ENCODE results near the gene ALPK3. TPM values are rescaled to one million over a fixed set of nuclear protein-coding genes. Genes with fewer than 3 reads are reported as not detected.
A peak's percentile ranks its signal among the peaks of the same experiment; 100 is the strongest.

The ALPK3 gene
- total RNA-seq, 6 donors from 2014 or later, result 7.9 to 36.4 (median 13.0) TPM

DNA sequence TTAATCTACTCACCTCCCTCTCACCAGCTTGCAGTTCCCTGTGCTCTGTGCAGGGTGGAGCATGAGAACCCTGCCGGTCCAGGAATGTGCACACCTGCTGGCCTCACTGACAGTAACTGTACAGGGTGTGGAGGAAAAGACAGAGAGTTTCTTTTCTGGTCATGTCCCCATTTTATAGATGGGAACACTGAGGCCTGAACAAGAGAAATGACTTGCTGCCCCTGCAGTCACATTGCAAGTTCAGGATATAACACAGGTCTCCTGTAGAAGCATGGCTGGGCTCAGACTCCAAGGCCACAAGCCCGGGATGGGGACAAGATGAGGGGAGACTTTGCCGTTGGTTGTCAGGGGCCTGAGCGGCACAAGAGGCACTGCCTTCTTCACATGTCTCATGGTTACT, 90.6 kb downstream of the ALPK3 start:
- Histone ChIP-seq H3K4me1 (peaks cover 5 to 12% (median 8%) of the 10 kb centered on the region in 4 donors), H3K4me3 (no peak overlapping the region), H3K27ac (no peak overlapping the region), H3K27me3 (no peaks in the 10 kb centered on the region), H3K9me3 (no peaks in the 10 kb centered on the region), H3K36me3 (no peaks in the 10 kb centered on the region)
- WGBS, 2 donors, result 89 to 93% methylated on average over 4 of the region's 4 CpGs
- DNase-seq (no peak), ATAC-seq (ENCODE audit: low FRiP score in 2 of 2) (no peak)
- TF ChIP-seq POLR2AphosphoS5 (IDR thresholded peaks at IDR 0.05), result no peak
- TF ChIP-seq POLR2A (IDR thresholded peaks at IDR 0.05), result no peak
- TF ChIP-seq, protein P1, sequence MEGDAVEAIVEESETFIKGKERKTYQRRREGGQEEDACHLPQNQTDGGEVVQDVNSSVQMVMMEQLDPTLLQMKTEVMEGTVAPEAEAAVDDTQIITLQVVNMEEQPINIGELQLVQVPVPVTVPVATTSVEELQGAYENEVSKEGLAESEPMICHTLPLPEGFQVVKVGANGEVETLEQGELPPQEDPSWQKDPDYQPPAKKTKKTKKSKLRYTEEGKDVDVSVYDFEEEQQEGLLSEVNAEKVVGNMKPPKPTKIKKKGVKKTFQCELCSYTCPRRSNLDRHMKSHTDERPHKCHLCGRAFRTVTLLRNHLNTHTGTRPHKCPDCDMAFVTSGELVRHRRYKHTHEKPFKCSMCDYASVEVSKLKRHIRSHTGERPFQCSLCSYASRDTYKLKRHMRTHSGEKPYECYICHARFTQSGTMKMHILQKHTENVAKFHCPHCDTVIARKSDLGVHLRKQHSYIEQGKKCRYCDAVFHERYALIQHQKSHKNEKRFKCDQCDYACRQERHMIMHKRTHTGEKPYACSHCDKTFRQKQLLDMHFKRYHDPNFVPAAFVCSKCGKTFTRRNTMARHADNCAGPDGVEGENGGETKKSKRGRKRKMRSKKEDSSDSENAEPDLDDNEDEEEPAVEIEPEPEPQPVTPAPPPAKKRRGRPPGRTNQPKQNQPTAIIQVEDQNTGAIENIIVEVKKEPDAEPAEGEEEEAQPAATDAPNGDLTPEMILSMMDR (IDR thresholded peaks at IDR 0.05), result no peak
- no peak for TF ChIP-seq EP300 (IDR thresholded peaks at IDR 0.05)

DNA sequence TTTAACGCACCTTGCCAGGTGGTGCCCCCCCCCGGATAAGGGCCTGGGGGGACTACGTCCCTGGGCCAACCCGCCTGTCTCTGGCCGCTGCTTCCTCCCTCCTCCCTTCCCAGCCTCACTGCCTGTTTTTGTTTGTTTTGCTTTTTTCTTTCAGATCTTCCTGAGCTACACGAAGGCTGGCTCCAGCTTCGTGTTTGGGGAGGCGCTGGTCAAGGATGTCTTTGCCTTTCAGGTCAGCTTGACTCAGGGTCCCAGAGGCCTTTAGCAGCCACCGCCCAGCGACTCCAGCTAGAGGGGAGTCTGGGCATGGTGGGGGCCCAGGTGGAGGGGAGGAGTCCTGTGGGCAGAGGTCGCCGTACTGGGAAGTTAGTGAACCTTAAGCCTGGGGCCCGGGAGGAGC, 91.4 kb downstream of the ALPK3 start:
- H3K27me3 ChIP-seq, result no peaks in the 10 kb centered on the region
- no peaks in the 10 kb centered on the region for H3K36me3 ChIP-seq
- no peaks in the 10 kb centered on the region for H3K9me3 ChIP-seq
- ATAC-seq (ENCODE audit: low FRiP score in 2 of 2) (no peak), DNase-seq (no peak)
- peaks cover 5 to 13% (median 9%) of the 10 kb centered on the region in 4 donors for H3K4me1 ChIP-seq
- TF ChIP-seq POLR2AphosphoS5 (IDR thresholded peaks at IDR 0.05) (no peak), EP300 (IDR thresholded peaks at IDR 0.05) (no peak), POLR2A (IDR thresholded peaks at IDR 0.05) (no peak)
- TF ChIP-seq, protein P1 (IDR thresholded peaks at IDR 0.05), result no peak
- H3K27ac ChIP-seq, result no peak overlapping the region
- no peak overlapping the region for H3K4me3 ChIP-seq
- WGBS, 2 donors, result 71 to 74% methylated on average over 13 of the region's 13 CpGs

DNA sequence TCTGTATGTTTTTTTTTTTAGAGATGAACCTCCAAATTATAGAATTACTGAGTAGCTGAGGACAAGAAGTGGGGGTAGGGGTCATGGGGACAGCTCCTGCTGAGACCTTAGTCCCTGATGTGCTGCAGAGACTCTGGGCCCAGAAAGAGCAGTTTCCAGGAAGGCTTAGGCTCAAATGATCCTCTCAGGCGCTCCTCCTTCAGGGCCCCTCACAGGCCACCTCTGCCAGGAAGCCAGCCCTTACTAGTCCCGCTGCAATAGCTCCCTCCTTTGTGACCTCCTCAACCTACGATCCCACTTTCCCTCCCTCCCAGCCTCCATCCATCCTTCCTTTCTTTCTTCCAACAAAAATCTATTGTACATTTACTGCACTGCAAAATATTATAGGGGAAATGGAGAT, 91.9 kb downstream of the ALPK3 start:
- no peak for ATAC-seq (ENCODE audit: low FRiP score in 2 of 2)
- no peak overlapping the region for H3K27ac ChIP-seq

DNA sequence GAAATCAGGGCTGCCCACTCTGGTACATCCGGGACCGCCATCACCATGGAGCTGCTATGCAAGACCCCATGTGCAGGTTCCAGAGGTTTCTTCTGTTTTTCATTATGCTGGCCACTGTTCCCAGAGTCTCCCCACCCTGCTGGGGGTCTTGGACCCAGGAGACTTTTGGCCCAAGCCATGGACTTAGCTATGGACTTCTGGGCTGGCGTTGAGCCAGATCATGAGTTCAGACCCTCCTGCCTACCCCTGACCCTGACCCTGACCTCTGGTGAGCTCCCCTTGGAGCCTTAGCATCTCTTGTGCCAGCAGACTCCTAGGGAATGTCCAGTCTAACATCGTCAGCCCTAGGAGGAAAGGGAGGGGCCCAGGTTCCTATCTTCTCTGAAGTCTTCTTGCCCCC, 92.6 kb downstream of the ALPK3 start:
- WGBS, 2 donors, result 83 to 91% methylated on average over 2 to 4 of the region's 4 CpGs
- no peaks in the 10 kb centered on the region for H3K9me3 ChIP-seq
- H3K27me3 ChIP-seq, result no peaks in the 10 kb centered on the region
- H3K36me3 ChIP-seq, result no peaks in the 10 kb centered on the region
- H3K4me3 ChIP-seq, result no peak overlapping the region
- TF ChIP-seq, protein P1 (IDR thresholded peaks at IDR 0.05), result no peak
- no peak for ATAC-seq (ENCODE audit: low FRiP score in 2 of 2)
- peaks cover 5 to 13% (median 12%) of the 10 kb centered on the region in 4 donors for H3K4me1 ChIP-seq
- H3K27ac ChIP-seq, result no peak overlapping the region
- no peak for DNase-seq

More for the DNA sequence above, 91.9 kb downstream of the ALPK3 start:
- H3K9me3 ChIP-seq, result no peaks in the 10 kb centered on the region
- DNase-seq, result no peak
- H3K27me3 ChIP-seq, result no peaks in the 10 kb centered on the region
- H3K4me3 ChIP-seq, result no peak overlapping the region
- peaks cover 5 to 13% (median 9%) of the 10 kb centered on the region in 4 donors for H3K4me1 ChIP-seq
- 94 to 97% methylated on average over 3 of the region's 3 CpGs for WGBS, 2 donors
- no peaks in the 10 kb centered on the region for H3K36me3 ChIP-seq
- TF ChIP-seq EP300 (IDR thresholded peaks at IDR 0.05) (no peak), POLR2AphosphoS5 (IDR thresholded peaks at IDR 0.05) (no peak), POLR2A (IDR thresholded peaks at IDR 0.05) (no peak)
- TF ChIP-seq, protein P1 (IDR thresholded peaks at IDR 0.05), result no peak

DNA sequence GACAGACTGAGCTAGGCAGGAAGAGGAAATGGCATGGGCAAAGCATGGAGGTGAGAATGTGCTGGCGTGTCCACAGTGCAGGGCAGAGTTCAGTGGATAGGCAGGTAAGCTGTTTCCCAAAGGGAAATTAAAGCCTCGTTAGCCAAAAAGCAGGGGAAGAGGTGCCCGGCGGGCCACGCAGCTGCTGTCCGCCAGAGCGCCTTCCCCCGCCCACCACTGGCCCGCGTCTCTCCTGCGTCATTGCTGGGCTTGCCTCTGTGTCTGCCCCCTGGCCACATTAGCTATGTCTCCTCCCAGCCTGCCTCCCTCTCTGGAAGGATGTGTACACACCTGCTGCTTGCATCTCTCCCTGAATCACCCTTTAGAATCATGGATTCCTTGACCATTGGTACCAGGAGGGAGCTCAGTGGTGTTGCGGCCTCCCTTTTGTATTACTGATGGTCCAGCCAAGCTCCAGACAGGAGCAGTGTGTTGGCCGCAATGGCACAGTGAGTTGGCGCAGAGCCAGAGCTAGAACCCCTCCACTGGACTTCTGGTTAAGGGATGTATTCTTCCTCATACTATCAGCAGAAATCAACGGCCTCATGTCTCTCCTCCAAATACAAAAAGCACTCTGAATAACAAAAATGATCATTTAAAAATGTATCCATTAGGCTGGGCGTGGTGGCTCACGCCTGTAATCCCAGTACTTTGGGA, 93.9 kb downstream of the ALPK3 start:
- WGBS, 2 donors, result 88 to 95% methylated on average over 16 to 17 of the region's 17 CpGs
- DNase-seq (peak in 1 of 2 donors; percentile 73), ATAC-seq (ENCODE audit: low FRiP score in 2 of 2) (no peak)

More for the DNA sequence above, 93.9 kb downstream of the ALPK3 start:
- no peaks in the 10 kb centered on the region for H3K27me3 ChIP-seq
- no peaks in the 10 kb centered on the region for H3K9me3 ChIP-seq
- no peak for TF ChIP-seq POLR2AphosphoS5 (IDR thresholded peaks at IDR 0.05)
- TF ChIP-seq, protein P1 (IDR thresholded peaks at IDR 0.05), result no peak
- no peak for TF ChIP-seq POLR2A (IDR thresholded peaks at IDR 0.05)
- no peak for TF ChIP-seq EP300 (IDR thresholded peaks at IDR 0.05)
- peaks cover 5 to 17% (median 14%) of the 10 kb centered on the region in 4 donors for H3K4me1 ChIP-seq
- peak overlapping the region in 2 of 4 donors; percentile 66 to 68 for H3K27ac ChIP-seq
- H3K4me3 ChIP-seq, result no peak overlapping the region
- H3K36me3 ChIP-seq, result no peaks in the 10 kb centered on the region
